ENCODE data around the gene HS6ST1.

- no peak for TF ChIP-seq CTCF (IDR thresholded peaks at IDR 0.05; ENCODE audit: extremely low read depth in 1 of 2, insufficient read depth in 1 of 2, low read depth in 1 of 2, low read length in 2 of 2)
- no peak for TF ChIP-seq POLR2AphosphoS5 (IDR thresholded peaks at IDR 0.05; ENCODE audit: insufficient read depth, low read depth, low read length)
- TF ChIP-seq POLR2A (IDR thresholded peaks at IDR 0.05; ENCODE audit: low read depth, low read length) = no peak
- no peak for TF ChIP-seq EZH2 (IDR thresholded peaks at IDR 0.05; ENCODE audit: borderline replicate concordance, low read depth, low read length, severe bottlenecking)
- TF ChIP-seq GATA2 (IDR thresholded peaks at IDR 0.05; ENCODE audit: insufficient read depth, insufficient read length, low read depth, low read length) = no peak
- TF ChIP-seq, protein P1, sequence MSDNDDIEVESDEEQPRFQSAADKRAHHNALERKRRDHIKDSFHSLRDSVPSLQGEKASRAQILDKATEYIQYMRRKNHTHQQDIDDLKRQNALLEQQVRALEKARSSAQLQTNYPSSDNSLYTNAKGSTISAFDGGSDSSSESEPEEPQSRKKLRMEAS (IDR thresholded peaks at IDR 0.05; ENCODE audit: insufficient read depth, insufficient read length) = no peak
- TF ChIP-seq JUN (IDR thresholded peaks at IDR 0.05; ENCODE audit: borderline replicate concordance, insufficient read depth, insufficient read length, low read depth) = no peak
- TF ChIP-seq MYC (IDR thresholded peaks at IDR 0.05; ENCODE audit: low read depth, low read length) = no peak
- TF ChIP-seq FOS (IDR thresholded peaks at IDR 0.05; ENCODE audit: borderline replicate concordance, insufficient read depth, low read length) = no peak
These were observed 37.5 kb upstream of the HS6ST1 start for GRCh38 chr2:128356127-128356526.
